WTC11 (cell line): Measurements from ENCODE around the gene TMIGD1. TPM values are rescaled to one million over a fixed set of nuclear protein-coding genes. Genes with fewer than 3 reads are reported as not detected.

Experiments used
- ATAC-seq: fragments of 200-7000 bp; cut with Tn5 transposase; 2 replicates; pipeline ENCODE4 v1.10.0; 2021; ENCODE audit warnings: mild to moderate bottlenecking, moderate library complexity
- CTCF ChIA-PET: fragments of 300-600 bp; sonication (Branson Sonifier 250); formaldehyde crosslinking; loops from one replicate; lab custom pipeline; 2021; ENCODE audit warnings: antibody characterized with exemption; lab: Charles Lee
- POLR2A ChIA-PET: fragments of 350-600 bp; sonication (Branson Sonifier 250); formaldehyde crosslinking; loops from one replicate; lab custom pipeline; 2021; ENCODE audit warnings: antibody characterized with exemption; lab: Charles Lee
- DNase-seq: peaks from one replicate; pipeline ENCODE4 v3.0.0; 2021; ENCODE audit warnings: low spot score
- H3K27ac Mint-ChIP-seq: 2 replicates; pipeline ENCODE4 v1.8.0; 2021; ENCODE audit warnings: mixed read lengths
- H3K27me3 Mint-ChIP-seq: 2 replicates; pipeline ENCODE4 v1.8.0; 2021; ENCODE audit warnings: low read depth, mild to moderate bottlenecking, moderate library complexity, mixed read lengths
- H3K36me3 Mint-ChIP-seq: 2 replicates; pipeline ENCODE4 v1.8.0; 2021; ENCODE audit warnings: mixed read lengths
- H3K4me1 Mint-ChIP-seq: 2 replicates; pipeline ENCODE4 v1.8.0; 2022; ENCODE audit warnings: mixed read lengths
- H3K4me3 Mint-ChIP-seq: 2 replicates; pipeline ENCODE4 v1.8.0; 2021; ENCODE audit warnings: mild to moderate bottlenecking, moderate library complexity, mixed read lengths
- H3K9me3 Mint-ChIP-seq: 2 replicates; pipeline ENCODE4 v1.8.0; 2021; ENCODE audit warnings: mixed read lengths
- ATF1 ChIP-seq: sonication (generic); formaldehyde crosslinking; IDR thresholded peaks from 2 replicates; pipeline ENCODE4 v1.8.1; 2023; ENCODE audit warnings: mild to moderate bottlenecking, moderate library complexity, missing genetic modification reagents
- CBFB ChIP-seq: sonication (generic); formaldehyde crosslinking; IDR thresholded peaks from 2 replicates; pipeline ENCODE4 v1.8.1; 2022; ENCODE audit warnings: mild to moderate bottlenecking, low read depth, missing genetic modification reagents
- CREB1 ChIP-seq: sonication (generic); formaldehyde crosslinking; IDR thresholded peaks from 2 replicates; pipeline ENCODE4 v1.8.0; 2023; ENCODE audit warnings: mild to moderate bottlenecking, missing genetic modification reagents
- ETV6 ChIP-seq: sonication (generic); formaldehyde crosslinking; IDR thresholded peaks from 2 replicates; pipeline ENCODE4 v1.8.1; 2022; ENCODE audit warnings: mild to moderate bottlenecking, missing genetic modification reagents
- HMGA2 ChIP-seq: fragments of 250-450 bp; sonication (Bioruptor Pico); IDR thresholded peaks from 2 replicates; pipeline ENCODE4 v1.4.0; 2021; ENCODE audit warnings: mild to moderate bottlenecking, moderate library complexity
- JUN ChIP-seq: sonication (generic); formaldehyde crosslinking; IDR thresholded peaks from 2 replicates; pipeline ENCODE4 v1.8.0; 2023; ENCODE audit warnings: mild to moderate bottlenecking, missing genetic modification reagents
- KAT7 ChIP-seq: sonication (generic); formaldehyde crosslinking; IDR thresholded peaks from 2 replicates; pipeline ENCODE4 v1.8.1; 2023; ENCODE audit warnings: missing genetic modification reagents, mild to moderate bottlenecking, borderline replicate concordance
- NFATC4 ChIP-seq: fragments of 250-450 bp; sonication (Bioruptor Pico); IDR thresholded peaks from 2 replicates; pipeline ENCODE4 v1.9.0; 2021; ENCODE audit warnings: mild to moderate bottlenecking
- NFYB ChIP-seq: sonication (generic); formaldehyde crosslinking; conservative IDR thresholded peaks from 2 replicates; pipeline ENCODE4 v1.8.0; 2022; ENCODE audit warnings: low read depth, missing genetic modification reagents
- NR1H2 ChIP-seq: sonication (generic); formaldehyde crosslinking; IDR thresholded peaks from 2 replicates; pipeline ENCODE4 v1.9.0; 2021; ENCODE audit warnings: mild to moderate bottlenecking, moderate library complexity, missing genetic modification reagents
- NR2C2 ChIP-seq: sonication (generic); formaldehyde crosslinking; IDR thresholded peaks from 2 replicates; pipeline ENCODE4 v1.8.0; 2022; ENCODE audit warnings: mild to moderate bottlenecking, missing genetic modification reagents
- SMAD3 ChIP-seq: sonication (generic); formaldehyde crosslinking; IDR thresholded peaks from 2 replicates; pipeline ENCODE4 v1.8.0; 2022; ENCODE audit warnings: missing genetic modification reagents, mild to moderate bottlenecking, borderline replicate concordance
- ZBTB21 ChIP-seq: sonication (generic); formaldehyde crosslinking; IDR thresholded peaks from 2 replicates; pipeline ENCODE4 v1.8.1; 2023; ENCODE audit warnings: mild to moderate bottlenecking, missing genetic modification reagents, borderline replicate concordance
- ZNF121 ChIP-seq: sonication (generic); formaldehyde crosslinking; IDR thresholded peaks from 2 replicates; pipeline ENCODE4 v1.8.0; 2023; ENCODE audit warnings: missing genetic modification reagents
- ZNF232 ChIP-seq: sonication (generic); formaldehyde crosslinking; IDR thresholded peaks from 2 replicates; pipeline ENCODE4 v1.8.0; 2022; ENCODE audit warnings: mild to moderate bottlenecking, missing genetic modification reagents
- ZNF396 ChIP-seq: fragments of 250-450 bp; sonication (Bioruptor Pico); IDR thresholded peaks from 2 replicates; pipeline ENCODE4 v1.8.0; 2021; ENCODE audit warnings: mild to moderate bottlenecking, moderate library complexity, borderline replicate concordance
- total RNA-seq: library from RNA; stranded (reverse); gene quantifications from 3 replicates; pipeline ENCODE4 v1.2.3, GENCODE V29; 2021
- TF ChIP-seq, protein P1 (sequence below): sonication (generic); formaldehyde crosslinking; IDR thresholded peaks from 2 replicates; pipeline ENCODE4 v1.8.1; 2023; ENCODE audit warnings: mild to moderate bottlenecking, missing genetic modification reagents, moderate library complexity
- TF ChIP-seq, protein P2 (sequence below): sonication (generic); formaldehyde crosslinking; IDR thresholded peaks from 2 replicates; pipeline ENCODE4 v1.8.0; 2022; ENCODE audit warnings: mild to moderate bottlenecking, missing genetic modification reagents
- TF ChIP-seq, protein P3 (sequence below): sonication (generic); formaldehyde crosslinking; IDR thresholded peaks from 2 replicates; pipeline ENCODE4 v1.8.1; 2022; ENCODE audit warnings: mild to moderate bottlenecking, moderate library complexity, missing genetic modification reagents
- TF ChIP-seq, protein P4 (sequence below): sonication (generic); formaldehyde crosslinking; conservative IDR thresholded peaks from 2 replicates; pipeline ENCODE4 v1.8.1; 2023; ENCODE audit warnings: mild to moderate bottlenecking, low read depth, missing genetic modification reagents, moderate library complexity
- TF ChIP-seq, protein P5 (sequence below): sonication (generic); formaldehyde crosslinking; IDR thresholded peaks from 2 replicates; pipeline ENCODE4 v1.8.1; 2023; ENCODE audit warnings: mild to moderate bottlenecking, missing genetic modification reagents
- TF ChIP-seq, protein P6 (sequence below): sonication (generic); formaldehyde crosslinking; IDR thresholded peaks from 2 replicates; pipeline ENCODE4 v1.8.0; 2022; ENCODE audit warnings: missing genetic modification reagents
- TF ChIP-seq, protein P7 (sequence below): fragments of 200-600 bp; IDR thresholded peaks from 2 replicates; pipeline ENCODE4 v1.8.0; 2022; ENCODE audit warnings: antibody characterized with exemption
- TF ChIP-seq, protein P8 (sequence below): sonication (generic); formaldehyde crosslinking; IDR thresholded peaks from 2 replicates; pipeline ENCODE4 v1.8.0; 2022; ENCODE audit warnings: mild to moderate bottlenecking, missing genetic modification reagents

Gene TMIGD1
- total RNA-seq, 1 experiment from 2014 or later: not detected

DNA sequence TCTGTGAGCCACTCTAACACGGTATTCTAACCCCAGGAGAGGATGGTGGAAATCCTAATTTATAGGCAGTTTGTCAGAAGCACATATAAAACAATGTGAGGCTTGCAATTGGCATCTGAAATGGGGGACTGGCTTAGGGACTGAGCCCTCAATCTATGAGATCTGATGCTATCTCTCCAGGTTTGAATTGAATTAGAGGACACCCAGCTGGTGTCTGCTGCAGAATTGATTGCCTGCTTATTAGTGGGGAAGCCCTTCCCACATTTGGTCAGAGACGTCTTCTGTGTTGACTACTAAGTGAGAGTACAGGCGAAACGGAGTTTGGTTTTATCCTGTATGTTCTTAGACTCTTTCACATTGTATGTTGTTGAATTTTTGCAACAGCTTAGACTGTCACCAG, 13.6 kb upstream of the TMIGD1 start:
- CTCF ChIA-PET: no interaction called here
- Mint-ChIP-seq H3K9me3 (no peaks in the 10 kb centered on the region; the same call in 1 of the 2 replicates), H3K27ac (no peak overlapping the region), H3K27me3 (peaks cover 26% of the 10 kb centered on the region), H3K4me3 (no peak overlapping the region), H3K36me3 (no peaks in the 10 kb centered on the region), H3K4me1 (no peaks in the 10 kb centered on the region)
- ATAC-seq (no peak), DNase-seq (no peak)
- TF ChIP-seq JUN (CRISPR knock-in tag) (no peak), ZBTB21 (no peak), KAT7 (no peak), SMAD3 (no peak), NR2C2 (CRISPR knock-in tag) (no peak), ZNF396 (CRISPR knock-in tag) (no peak), CREB1 (no peak), ZNF121 (CRISPR knock-in tag) (no peak), HMGA2 (no peak), NFYB (CRISPR knock-in tag) (no peak), CBFB (CRISPR knock-in tag) (no peak), ATF1 (CRISPR knock-in tag) (no peak), NR1H2 (CRISPR knock-in tag) (no peak), NFATC4 (no peak), ETV6 (CRISPR knock-in tag) (no peak)
- TF ChIP-seq, protein P1, sequence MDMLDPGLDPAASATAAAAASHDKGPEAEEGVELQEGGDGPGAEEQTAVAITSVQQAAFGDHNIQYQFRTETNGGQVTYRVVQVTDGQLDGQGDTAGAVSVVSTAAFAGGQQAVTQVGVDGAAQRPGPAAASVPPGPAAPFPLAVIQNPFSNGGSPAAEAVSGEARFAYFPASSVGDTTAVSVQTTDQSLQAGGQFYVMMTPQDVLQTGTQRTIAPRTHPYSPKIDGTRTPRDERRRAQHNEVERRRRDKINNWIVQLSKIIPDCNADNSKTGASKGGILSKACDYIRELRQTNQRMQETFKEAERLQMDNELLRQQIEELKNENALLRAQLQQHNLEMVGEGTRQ (CRISPR knock-in tag): no peak
- TF ChIP-seq, protein P2, sequence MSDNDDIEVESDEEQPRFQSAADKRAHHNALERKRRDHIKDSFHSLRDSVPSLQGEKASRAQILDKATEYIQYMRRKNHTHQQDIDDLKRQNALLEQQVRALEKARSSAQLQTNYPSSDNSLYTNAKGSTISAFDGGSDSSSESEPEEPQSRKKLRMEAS (CRISPR knock-in tag): no peak
- TF ChIP-seq, protein P3, sequence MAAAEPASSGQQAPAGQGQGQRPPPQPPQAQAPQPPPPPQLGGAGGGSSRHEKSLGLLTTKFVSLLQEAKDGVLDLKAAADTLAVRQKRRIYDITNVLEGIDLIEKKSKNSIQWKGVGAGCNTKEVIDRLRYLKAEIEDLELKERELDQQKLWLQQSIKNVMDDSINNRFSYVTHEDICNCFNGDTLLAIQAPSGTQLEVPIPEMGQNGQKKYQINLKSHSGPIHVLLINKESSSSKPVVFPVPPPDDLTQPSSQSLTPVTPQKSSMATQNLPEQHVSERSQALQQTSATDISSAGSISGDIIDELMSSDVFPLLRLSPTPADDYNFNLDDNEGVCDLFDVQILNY (CRISPR knock-in tag): no peak
- TF ChIP-seq, protein P4, sequence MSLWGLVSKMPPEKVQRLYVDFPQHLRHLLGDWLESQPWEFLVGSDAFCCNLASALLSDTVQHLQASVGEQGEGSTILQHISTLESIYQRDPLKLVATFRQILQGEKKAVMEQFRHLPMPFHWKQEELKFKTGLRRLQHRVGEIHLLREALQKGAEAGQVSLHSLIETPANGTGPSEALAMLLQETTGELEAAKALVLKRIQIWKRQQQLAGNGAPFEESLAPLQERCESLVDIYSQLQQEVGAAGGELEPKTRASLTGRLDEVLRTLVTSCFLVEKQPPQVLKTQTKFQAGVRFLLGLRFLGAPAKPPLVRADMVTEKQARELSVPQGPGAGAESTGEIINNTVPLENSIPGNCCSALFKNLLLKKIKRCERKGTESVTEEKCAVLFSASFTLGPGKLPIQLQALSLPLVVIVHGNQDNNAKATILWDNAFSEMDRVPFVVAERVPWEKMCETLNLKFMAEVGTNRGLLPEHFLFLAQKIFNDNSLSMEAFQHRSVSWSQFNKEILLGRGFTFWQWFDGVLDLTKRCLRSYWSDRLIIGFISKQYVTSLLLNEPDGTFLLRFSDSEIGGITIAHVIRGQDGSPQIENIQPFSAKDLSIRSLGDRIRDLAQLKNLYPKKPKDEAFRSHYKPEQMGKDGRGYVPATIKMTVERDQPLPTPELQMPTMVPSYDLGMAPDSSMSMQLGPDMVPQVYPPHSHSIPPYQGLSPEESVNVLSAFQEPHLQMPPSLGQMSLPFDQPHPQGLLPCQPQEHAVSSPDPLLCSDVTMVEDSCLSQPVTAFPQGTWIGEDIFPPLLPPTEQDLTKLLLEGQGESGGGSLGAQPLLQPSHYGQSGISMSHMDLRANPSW (CRISPR knock-in tag): no peak
- POLR2A ChIA-PET: no interaction called here

DNA sequence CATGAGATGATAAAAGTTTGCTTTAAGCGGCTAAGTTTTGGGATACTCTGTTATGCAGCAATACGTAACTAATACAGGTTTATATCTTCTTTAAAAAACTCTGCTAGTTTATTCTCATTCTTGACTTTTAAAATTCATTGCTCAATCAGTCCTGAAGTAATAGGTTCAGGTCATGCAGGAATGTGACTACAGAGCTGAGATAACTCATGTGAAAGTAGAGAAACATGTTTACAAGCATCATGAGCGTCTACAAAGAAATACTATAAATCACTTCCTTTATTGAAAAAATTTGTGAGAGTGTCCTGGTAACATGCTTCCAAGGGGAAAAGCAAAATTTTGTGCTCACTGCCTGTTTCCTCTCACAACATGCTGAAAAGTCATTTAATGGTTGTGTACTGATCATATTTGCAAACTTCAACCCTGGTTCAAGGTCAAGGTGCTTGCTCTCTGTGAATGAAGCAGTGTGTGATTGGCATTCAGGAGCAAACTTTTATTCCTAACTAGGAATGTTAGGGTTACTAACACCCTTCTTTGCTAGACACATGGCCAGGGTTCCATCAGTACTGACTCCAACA, 12.5 kb upstream of the TMIGD1 start:
- Mint-ChIP-seq H3K4me1 (no peaks in the 10 kb centered on the region), H3K4me3 (no peak overlapping the region), H3K27ac (no peak overlapping the region; the same call in 1 of the 2 replicates), H3K9me3 (no peaks in the 10 kb centered on the region), H3K27me3 (peaks cover 38% of the 10 kb centered on the region), H3K36me3 (no peaks in the 10 kb centered on the region)
- DNase-seq (no peak), ATAC-seq (no peak)
- CTCF ChIA-PET: no interaction called here
- POLR2A ChIA-PET: no interaction called here
- TF ChIP-seq, protein P5, sequence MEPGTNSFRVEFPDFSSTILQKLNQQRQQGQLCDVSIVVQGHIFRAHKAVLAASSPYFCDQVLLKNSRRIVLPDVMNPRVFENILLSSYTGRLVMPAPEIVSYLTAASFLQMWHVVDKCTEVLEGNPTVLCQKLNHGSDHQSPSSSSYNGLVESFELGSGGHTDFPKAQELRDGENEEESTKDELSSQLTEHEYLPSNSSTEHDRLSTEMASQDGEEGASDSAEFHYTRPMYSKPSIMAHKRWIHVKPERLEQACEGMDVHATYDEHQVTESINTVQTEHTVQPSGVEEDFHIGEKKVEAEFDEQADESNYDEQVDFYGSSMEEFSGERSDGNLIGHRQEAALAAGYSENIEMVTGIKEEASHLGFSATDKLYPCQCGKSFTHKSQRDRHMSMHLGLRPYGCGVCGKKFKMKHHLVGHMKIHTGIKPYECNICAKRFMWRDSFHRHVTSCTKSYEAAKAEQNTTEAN (CRISPR knock-in tag): no peak
- TF ChIP-seq ZNF232: no peak
- TF ChIP-seq, protein P6, sequence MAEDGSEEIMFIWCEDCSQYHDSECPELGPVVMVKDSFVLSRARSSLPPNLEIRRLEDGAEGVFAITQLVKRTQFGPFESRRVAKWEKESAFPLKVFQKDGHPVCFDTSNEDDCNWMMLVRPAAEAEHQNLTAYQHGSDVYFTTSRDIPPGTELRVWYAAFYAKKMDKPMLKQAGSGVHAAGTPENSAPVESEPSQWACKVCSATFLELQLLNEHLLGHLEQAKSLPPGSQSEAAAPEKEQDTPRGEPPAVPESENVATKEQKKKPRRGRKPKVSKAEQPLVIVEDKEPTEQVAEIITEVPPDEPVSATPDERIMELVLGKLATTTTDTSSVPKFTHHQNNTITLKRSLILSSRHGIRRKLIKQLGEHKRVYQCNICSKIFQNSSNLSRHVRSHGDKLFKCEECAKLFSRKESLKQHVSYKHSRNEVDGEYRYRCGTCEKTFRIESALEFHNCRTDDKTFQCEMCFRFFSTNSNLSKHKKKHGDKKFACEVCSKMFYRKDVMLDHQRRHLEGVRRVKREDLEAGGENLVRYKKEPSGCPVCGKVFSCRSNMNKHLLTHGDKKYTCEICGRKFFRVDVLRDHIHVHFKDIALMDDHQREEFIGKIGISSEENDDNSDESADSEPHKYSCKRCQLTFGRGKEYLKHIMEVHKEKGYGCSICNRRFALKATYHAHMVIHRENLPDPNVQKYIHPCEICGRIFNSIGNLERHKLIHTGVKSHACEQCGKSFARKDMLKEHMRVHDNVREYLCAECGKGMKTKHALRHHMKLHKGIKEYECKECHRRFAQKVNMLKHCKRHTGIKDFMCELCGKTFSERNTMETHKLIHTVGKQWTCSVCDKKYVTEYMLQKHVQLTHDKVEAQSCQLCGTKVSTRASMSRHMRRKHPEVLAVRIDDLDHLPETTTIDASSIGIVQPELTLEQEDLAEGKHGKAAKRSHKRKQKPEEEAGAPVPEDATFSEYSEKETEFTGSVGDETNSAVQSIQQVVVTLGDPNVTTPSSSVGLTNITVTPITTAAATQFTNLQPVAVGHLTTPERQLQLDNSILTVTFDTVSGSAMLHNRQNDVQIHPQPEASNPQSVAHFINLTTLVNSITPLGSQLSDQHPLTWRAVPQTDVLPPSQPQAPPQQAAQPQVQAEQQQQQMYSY (CRISPR knock-in tag): no peak
- TF ChIP-seq, protein P7, sequence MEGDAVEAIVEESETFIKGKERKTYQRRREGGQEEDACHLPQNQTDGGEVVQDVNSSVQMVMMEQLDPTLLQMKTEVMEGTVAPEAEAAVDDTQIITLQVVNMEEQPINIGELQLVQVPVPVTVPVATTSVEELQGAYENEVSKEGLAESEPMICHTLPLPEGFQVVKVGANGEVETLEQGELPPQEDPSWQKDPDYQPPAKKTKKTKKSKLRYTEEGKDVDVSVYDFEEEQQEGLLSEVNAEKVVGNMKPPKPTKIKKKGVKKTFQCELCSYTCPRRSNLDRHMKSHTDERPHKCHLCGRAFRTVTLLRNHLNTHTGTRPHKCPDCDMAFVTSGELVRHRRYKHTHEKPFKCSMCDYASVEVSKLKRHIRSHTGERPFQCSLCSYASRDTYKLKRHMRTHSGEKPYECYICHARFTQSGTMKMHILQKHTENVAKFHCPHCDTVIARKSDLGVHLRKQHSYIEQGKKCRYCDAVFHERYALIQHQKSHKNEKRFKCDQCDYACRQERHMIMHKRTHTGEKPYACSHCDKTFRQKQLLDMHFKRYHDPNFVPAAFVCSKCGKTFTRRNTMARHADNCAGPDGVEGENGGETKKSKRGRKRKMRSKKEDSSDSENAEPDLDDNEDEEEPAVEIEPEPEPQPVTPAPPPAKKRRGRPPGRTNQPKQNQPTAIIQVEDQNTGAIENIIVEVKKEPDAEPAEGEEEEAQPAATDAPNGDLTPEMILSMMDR: no peak
- TF ChIP-seq, protein P8, sequence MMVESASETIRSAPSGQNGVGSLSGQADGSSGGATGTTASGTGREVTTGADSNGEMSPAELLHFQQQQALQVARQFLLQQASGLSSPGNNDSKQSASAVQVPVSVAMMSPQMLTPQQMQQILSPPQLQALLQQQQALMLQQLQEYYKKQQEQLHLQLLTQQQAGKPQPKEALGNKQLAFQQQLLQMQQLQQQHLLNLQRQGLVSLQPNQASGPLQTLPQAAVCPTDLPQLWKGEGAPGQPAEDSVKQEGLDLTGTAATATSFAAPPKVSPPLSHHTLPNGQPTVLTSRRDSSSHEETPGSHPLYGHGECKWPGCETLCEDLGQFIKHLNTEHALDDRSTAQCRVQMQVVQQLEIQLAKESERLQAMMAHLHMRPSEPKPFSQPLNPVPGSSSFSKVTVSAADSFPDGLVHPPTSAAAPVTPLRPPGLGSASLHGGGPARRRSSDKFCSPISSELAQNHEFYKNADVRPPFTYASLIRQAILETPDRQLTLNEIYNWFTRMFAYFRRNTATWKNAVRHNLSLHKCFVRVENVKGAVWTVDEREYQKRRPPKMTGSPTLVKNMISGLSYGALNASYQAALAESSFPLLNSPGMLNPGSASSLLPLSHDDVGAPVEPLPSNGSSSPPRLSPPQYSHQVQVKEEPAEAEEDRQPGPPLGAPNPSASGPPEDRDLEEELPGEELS (CRISPR knock-in tag): no peak
- no peak for TF ChIP-seq ZBTB21
